Fibroblast of skin of right quadriceps (primary cell): ENCODE data around the gene FAM193A.
"Not testable (repeated sequence)": the region's sequence is repeated elsewhere in the genome, so short reads cannot be mapped to it uniquely, and the experiment has no call there.

Experiments used
- DNase-seq: peaks from one replicate; pipeline ENCODE4 v3.0.0-alpha.2; 2013

The FAM193A gene

DNA sequence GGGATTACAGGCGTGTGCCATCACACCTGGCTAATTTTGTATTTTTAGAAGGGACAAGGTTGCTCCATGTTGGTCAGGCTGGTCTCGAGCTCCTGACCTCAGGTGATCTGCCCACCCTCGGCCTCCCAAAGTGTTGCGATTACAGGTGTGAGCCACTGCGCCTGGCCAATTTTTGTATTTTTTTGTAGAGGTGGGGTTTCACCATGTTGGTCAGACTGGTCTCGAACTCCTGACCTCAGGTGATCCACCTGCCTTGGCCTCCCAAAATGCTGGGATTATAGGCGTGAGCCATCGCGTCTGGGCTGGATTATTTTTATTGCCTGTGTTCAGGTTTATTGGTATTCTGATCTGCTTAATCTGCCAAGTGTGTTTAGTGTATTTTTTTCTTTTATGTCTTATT is 82.3 kb downstream of the FAM193A start:
- not testable (repeated sequence) for DNase-seq

GRCh38 chr4:2619459-2619858 is 83.0 kb downstream of the FAM193A start:
- no peak for DNase-seq

DNA sequence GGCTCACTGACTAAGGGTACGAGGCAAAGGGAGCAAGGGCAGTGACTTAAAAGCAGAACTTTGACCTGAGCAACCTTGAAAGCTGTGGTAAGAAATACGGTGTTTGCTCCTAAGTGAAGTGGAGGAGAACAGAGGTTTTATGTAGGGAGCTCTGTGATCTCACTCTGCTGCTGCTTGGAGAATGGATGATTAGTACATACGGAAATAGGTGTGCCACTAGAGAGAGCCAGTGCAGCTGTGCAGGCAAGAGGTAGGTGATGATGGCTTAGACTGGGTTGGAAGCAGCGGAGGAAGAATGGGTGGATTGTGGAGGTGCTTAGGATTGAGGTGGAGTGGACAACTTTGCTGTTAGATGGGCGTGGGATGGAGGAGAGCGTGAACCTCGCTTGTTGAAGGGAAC is 85.0 kb downstream of the FAM193A start:
- DNase-seq = no peak

- no peak for DNase-seq
Observed at GRCh38 chr4:2623442-2623841, 87.0 kb downstream of the FAM193A start.

DNA sequence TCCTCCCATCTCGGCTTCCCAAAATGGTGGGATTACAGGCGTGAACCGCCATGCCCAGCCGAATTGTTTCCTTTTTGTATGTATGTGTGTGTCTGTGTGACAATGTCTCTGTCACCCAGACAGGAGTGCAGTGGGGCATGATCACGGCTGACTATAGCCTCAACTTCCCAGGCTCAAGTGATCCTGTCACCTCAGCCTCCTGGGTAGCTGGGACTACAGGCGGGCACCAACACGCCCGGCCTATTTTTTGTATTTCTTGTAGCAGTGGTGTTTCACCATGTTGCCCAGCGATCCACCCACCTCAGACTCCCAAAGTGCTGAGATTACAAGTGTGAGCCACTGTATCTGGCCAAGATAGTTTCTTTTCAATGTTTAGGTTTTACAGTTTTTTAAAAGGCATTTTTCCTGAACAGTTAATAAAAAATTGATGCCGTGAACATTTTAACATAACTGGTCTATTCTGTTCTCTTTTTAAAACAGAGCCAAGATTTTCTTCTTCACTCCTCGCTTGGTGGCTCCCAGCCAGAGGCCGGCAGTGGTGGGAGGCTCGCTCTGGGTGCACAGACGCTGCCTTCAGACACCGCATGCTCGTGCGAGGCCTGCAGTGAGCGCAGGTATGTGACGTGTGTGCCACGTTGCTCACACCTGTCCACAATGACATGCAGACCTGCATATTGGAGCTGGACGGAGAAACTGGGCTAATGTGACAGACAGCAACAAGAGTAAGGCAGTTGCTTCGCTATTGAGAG is 88.5 kb downstream of the FAM193A start:
- DNase-seq = no peak

GRCh38 chr4:2626231-2626630 is 89.8 kb downstream of the FAM193A start:
- no peak for DNase-seq

- no peak for DNase-seq
Observed at GRCh38 chr4:2630556-2631273, 94.3 kb downstream of the FAM193A start.

GRCh38 chr4:2634014-2634413 is 97.6 kb downstream of the FAM193A start:
- DNase-seq = no peak

DNA sequence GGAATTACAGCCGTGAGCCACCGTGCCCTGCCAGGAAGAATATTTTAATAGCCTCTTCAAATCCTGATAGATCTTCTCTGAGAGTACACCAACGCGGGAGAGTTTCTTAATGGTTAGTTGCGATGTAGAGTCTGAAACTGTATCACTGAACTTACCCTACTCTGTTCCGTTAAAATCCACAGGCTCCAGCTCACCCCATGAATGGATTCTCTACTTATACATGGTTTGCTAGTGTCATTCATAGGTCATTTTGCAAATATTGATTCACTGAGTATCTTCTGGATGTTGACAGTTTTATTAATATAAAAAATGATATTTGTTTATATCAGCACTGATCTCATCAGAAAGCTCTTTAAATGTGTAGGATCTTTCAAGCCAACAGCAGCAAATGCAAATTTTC is 99.9 kb downstream of the FAM193A start:
- no peak for DNase-seq

DNA sequence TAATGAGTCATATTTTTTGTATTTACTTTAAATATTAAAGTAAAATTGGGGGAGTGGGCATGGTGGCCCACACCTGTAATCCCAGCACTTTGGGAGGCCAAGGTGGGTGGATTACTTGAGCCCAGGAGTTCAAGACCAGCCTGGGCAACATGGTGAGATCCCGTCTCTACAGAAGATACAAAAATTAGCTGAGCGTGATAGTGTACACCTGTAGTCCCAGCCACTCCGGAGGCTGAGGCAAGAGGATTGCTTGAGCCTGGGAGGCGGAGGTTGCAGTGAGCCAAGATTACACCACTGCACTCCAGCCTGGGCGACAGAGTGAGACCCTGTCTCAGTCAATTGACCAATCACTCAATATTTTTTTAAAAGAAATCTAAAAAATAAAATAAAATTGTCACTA is 100.5 kb downstream of the FAM193A start:
- not testable (repeated sequence) for DNase-seq

GRCh38 chr4:2637956-2638552 is 101.6 kb downstream of the FAM193A start:
- DNase-seq = no peak

- no peak for DNase-seq
Observed at GRCh38 chr4:2638730-2639129, 102.3 kb downstream of the FAM193A start.

- DNase-seq = no peak
Observed at GRCh38 chr4:2642968-2643367, 106.5 kb downstream of the FAM193A start.

- no peak for DNase-seq
Observed at GRCh38 chr4:2643555-2643954, 107.1 kb downstream of the FAM193A start.

- no peak for DNase-seq
Observed at GRCh38 chr4:2646396-2647149, 110.1 kb downstream of the FAM193A start.

GRCh38 chr4:2647403-2648158 is 111.1 kb downstream of the FAM193A start:
- DNase-seq = no peak

- DNase-seq = no peak
Observed at GRCh38 chr4:2648159-2648814, 111.8 kb downstream of the FAM193A start.

DNA sequence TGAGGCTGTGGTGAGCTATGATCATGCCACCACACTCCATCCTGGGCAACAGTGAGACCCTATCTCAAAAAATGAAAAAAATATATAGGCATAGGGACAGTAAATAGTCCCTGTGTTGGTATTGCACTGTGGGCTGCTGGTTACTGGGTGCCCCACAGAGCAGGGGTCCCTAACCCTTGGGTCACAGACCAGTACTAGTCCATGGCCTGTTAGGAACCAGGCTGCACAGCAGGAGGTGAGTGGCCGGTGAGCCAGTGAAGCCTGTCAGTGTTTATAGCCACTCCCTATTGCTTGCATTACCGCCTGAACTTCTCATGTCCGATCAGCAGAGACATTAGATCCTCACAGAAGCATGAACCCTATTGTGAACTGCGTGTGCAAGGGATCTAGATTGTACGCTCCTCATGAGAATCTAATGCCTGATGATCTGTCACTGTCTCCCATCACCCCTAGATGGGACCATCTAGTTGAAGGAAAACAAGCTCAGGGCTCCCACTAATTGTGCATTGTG is 113.2 kb downstream of the FAM193A start:
- no peak for DNase-seq

- no peak for DNase-seq
Observed at GRCh38 chr4:2650276-2650675, 113.8 kb downstream of the FAM193A start.

GRCh38 chr4:2651546-2651945 is 115.1 kb downstream of the FAM193A start:
- DNase-seq = no peak

DNA sequence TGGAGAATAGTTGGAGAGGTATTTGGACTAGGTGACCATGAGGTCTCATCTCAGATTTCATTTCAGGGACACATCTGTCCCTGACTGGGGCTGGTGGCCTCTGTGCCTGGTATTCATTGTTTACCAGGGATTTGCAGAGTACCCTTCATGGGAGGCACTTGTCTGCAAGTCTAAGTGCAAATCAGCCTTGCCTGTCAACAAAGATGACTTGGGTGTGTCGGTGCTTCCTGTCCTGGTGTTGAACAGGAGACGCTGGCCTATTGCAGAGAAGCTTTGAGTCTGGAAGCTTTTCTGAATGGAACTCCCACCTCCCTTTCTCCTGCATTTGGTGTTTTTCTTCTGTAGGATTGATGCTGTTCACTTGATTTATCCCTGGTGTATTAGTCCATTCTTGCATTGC is 115.6 kb downstream of the FAM193A start:
- DNase-seq = no peak
